Mucosa of rectum (tissue), 2 donors: Measurements from ENCODE around the gene MMP11.

Source experiments
- H3K27ac ChIP-seq, 2 donors: one replicate each; pipeline ENCODE4 v1.7.0; 2013; ENCODE audit warnings: inconsistent platforms in 2 of 2, low read depth in 2 of 2, low read length in 2 of 2
- H3K27me3 ChIP-seq, 2 donors: one replicate each; pipeline ENCODE4 v1.7.0; 2013; ENCODE audit warnings: low read length in 2 of 2; ENCODE audit not compliant: control insufficient read depth in 2 of 2, insufficient read depth in 2 of 2
- H3K36me3 ChIP-seq, 2 donors: one replicate each; pipeline ENCODE4 v1.7.0; 2013; ENCODE audit warnings: low read length in 2 of 2; ENCODE audit not compliant: control insufficient read depth in 2 of 2, insufficient read depth in 2 of 2
- H3K4me1 ChIP-seq, 2 donors: one replicate each; pipeline ENCODE4 v1.7.0; 2013; ENCODE audit warnings: low read length in 2 of 2, mild to moderate bottlenecking in 1 of 2; ENCODE audit not compliant: control insufficient read depth in 2 of 2, insufficient read depth in 2 of 2
- H3K4me3 ChIP-seq, 2 donors: one replicate each; pipeline ENCODE4 v1.7.0; 2013; ENCODE audit warnings: low read length in 2 of 2
- H3K9ac ChIP-seq, 2 donors: one replicate each; pipeline ENCODE4 v1.7.0; 2013; ENCODE audit warnings: low read length in 2 of 2, low read depth in 1 of 2, mild to moderate bottlenecking in 1 of 2
- H3K9me3 ChIP-seq, 2 donors: one replicate each; pipeline ENCODE4 v1.7.0; 2013; ENCODE audit warnings: low read length in 2 of 2; ENCODE audit not compliant: control insufficient read depth in 2 of 2
- donor health status: healthy.
- donor health status: Normal muscosa, but diverticular disease.

Gene MMP11

GRCh38 chr22:23750714-23751440 is 21.8 kb upstream of the MMP11 start, which contains the start of gene ZNF70:
ZNF70 (minus strand) TSS chr22:23751112; CDS start chr22:23745140, 5,972 bp downstream.
- no peaks in the 10 kb centered on the region for H3K27me3 ChIP-seq
- peak within 1 kb of the TSS; percentile 73 to 95 for H3K9ac ChIP-seq
- peak within 1 kb of the TSS; percentile 88 to 97 for H3K27ac ChIP-seq
- H3K4me3 ChIP-seq, result peak within 1 kb of the TSS; percentile 81 to 89
- no peaks in the 10 kb centered on the region for H3K36me3 ChIP-seq
- peaks cover 4 to 7% of the 10 kb centered on the region in 2 donors for H3K4me1 ChIP-seq
- no peaks in the 10 kb centered on the region for H3K9me3 ChIP-seq

DNA sequence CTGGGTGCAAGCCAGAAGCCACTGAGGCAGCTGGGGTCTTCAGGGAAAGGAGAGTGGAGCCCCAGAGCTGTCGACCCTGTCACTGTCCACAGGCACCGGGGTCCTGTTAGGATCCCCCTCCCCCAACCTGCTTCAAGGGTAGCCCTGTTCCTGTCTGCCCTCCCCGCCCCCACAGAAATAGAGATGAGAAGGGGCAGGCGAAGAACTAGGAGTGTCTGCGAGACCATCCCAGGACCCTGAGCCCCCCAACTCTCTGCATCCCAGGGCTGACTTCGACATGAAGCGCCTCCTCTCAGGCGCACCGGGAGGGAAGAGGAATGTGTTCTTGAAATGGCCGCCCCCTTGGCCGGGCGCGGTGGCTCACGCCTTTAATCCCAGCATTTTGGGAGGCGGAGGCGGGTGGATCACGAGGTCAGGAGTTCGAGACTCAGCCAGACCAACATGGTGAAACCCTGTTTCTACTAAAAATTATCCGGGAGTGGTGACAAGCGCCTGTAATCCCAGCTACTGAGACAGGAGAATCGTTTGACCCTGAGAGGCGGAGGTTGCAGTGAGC is 21.1 kb upstream of the MMP11 start:
- peak overlapping the region; percentile 72 to 95 for H3K9ac ChIP-seq
- peak overlapping the region; percentile 88 to 97 for H3K27ac ChIP-seq
- H3K36me3 ChIP-seq, result no peaks in the 10 kb centered on the region
- H3K9me3 ChIP-seq, result no peaks in the 10 kb centered on the region
- peak overlapping the region; percentile 81 to 89 for H3K4me3 ChIP-seq
- no peaks in the 10 kb centered on the region for H3K27me3 ChIP-seq
- peaks cover 4 to 7% of the 10 kb centered on the region in 2 donors for H3K4me1 ChIP-seq

DNA sequence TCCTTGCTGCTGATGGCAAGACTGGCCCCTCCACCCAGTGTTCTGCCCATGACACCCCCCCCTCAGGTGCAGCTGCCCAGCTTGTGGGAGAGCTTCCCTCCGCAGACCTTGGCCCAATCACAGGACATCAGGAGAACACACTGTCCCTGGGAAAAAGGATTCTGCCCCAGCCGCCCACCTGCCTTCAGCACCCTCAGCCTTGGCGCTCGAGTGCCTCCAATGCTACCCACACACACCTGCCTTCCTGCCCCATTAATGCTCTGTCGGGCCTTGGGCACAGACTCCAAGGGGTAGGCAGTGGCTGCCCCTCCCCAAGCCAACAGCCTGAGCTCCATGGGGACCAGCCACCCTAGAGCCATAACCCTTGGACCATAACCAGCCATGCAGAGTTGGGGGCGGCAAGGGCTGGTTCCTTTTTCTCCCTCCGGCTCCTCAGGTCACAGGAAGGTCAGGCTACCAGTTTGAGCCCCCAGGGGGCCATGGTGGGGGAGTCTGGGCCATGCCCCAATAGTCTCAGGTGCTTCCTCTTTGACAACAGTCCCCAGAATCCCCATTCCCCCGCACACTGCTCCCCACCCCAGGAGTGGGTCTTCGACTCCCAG is 20.5 kb upstream of the MMP11 start:
- peak overlapping the region; percentile 81 to 89 for H3K4me3 ChIP-seq
- peaks cover 4 to 7% of the 10 kb centered on the region in 2 donors for H3K4me1 ChIP-seq
- H3K27ac ChIP-seq, result peak overlapping the region in 1 of 2 donors; percentile 88
- H3K27me3 ChIP-seq, result no peaks in the 10 kb centered on the region
- peak overlapping the region in 1 of 2 donors; percentile 95 for H3K9ac ChIP-seq
- H3K9me3 ChIP-seq, result no peaks in the 10 kb centered on the region
- no peaks in the 10 kb centered on the region for H3K36me3 ChIP-seq

GRCh38 chr22:23752750-23753149 is 19.9 kb upstream of the MMP11 start:
- Histone ChIP-seq H3K9ac (no peak overlapping the region), H3K27me3 (no peaks in the 10 kb centered on the region), H3K36me3 (no peaks in the 10 kb centered on the region), H3K9me3 (no peaks in the 10 kb centered on the region), H3K27ac (no peak overlapping the region), H3K4me1 (peaks cover 4 to 7% of the 10 kb centered on the region in 2 donors), H3K4me3 (peak overlapping the region in 1 of 2 donors; percentile 13)

- H3K4me1 ChIP-seq, result peaks cover 4 to 7% of the 10 kb centered on the region in 2 donors
- H3K27me3 ChIP-seq, result no peaks in the 10 kb centered on the region
- H3K9me3 ChIP-seq, result no peaks in the 10 kb centered on the region
- H3K4me3 ChIP-seq, result peak overlapping the region in 1 of 2 donors; percentile 13
- no peaks in the 10 kb centered on the region for H3K36me3 ChIP-seq
- no peak overlapping the region for H3K9ac ChIP-seq
- H3K27ac ChIP-seq, result no peak overlapping the region
Observed at GRCh38 chr22:23753385-23753784, 19.3 kb upstream of the MMP11 start.

DNA sequence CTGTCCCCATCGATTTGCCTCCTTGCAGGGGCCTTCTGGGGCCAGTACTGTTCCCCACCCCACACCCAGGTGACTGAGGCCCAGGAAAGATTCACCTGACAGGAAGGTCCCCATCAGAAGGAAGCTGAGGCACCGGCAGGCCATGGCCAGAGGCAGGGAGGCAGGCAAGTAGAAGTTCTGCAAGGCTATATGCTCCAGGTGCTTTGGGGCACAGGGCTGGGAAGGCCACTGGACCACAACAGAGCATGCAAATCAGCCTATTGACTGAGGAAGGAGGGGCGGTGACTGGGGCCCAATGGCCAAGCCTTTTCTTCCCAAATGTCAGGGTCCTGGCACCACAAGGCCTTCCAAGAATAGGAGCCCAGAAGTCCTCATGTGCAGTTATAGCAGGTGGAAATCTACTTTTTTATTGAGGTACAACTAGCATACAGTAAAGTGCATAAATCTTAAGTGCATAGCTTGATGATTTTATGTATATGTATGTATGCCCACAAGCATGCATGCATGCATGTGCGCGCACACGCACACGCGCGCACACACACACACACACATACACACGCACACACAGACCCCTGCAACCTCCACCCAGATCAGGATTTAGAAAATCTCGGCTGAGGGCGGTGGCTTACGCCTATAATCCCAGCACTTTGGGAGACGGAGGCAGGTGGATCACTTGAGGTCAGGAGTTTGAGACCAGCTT is 18.3 kb upstream of the MMP11 start, which contains the start of gene VPREB3:
TSS of gene VPREB3 (minus strand) at position 206 of the 700 bp plus-strand sequence. CDS start at position 144, 62 bp downstream.
- no peak within 1 kb of the TSS for H3K27ac ChIP-seq
- H3K4me1 ChIP-seq, result peaks cover 4 to 7% of the 10 kb centered on the region in 2 donors

DNA sequence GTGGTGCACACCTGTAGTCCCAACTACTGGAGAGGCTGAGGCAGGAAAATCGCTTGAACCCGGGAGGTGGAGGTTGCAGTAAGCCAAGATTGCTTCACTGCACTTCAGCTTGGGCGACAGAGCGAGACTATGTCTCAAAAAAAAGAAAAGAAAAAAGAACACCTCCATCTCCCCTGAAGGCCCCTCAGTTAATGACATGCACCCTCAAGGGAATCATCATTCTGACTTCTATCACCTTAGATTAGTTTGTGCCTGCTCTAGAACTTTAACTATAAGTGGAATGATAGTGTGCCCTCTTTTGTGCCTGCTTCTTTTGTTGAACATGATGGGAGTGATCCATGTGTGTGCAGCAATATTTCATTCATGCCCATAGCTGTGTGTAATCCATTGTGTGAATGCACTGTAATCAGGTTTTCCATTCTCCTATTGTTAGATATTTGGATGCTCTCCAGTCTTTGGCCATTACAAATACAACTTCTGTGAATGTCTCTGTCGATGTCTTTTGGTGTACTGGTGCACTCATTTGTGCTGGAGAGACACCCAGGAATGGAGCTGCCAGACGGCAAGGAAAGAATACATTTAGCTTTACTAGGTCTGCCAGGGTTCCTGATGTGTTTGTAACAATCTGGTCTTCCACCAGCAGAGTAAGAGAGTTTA is 17.5 kb upstream of the MMP11 start:
- Histone ChIP-seq H3K9me3 (no peaks in the 10 kb centered on the region), H3K27ac (no peak overlapping the region), H3K4me3 (no peak overlapping the region), H3K9ac (no peak overlapping the region), H3K4me1 (peaks cover 1 to 7% of the 10 kb centered on the region in 2 donors), H3K27me3 (no peaks in the 10 kb centered on the region), H3K36me3 (no peaks in the 10 kb centered on the region)

More for the DNA sequence above, 18.3 kb upstream of the MMP11 start, which contains the start of gene VPREB3:
- no peaks in the 10 kb centered on the region for H3K36me3 ChIP-seq
- H3K27me3 ChIP-seq, result no peaks in the 10 kb centered on the region
- peak within 1 kb of the TSS in 1 of 2 donors; percentile 13 for H3K4me3 ChIP-seq
- H3K9me3 ChIP-seq, result no peaks in the 10 kb centered on the region
- H3K9ac ChIP-seq, result no peak within 1 kb of the TSS

GRCh38 chr22:23755711-23756110 is 16.9 kb upstream of the MMP11 start:
- no peaks in the 10 kb centered on the region for H3K27me3 ChIP-seq
- no peaks in the 10 kb centered on the region for H3K9me3 ChIP-seq
- no peak overlapping the region for H3K9ac ChIP-seq
- no peak overlapping the region for H3K27ac ChIP-seq
- H3K36me3 ChIP-seq, result no peaks in the 10 kb centered on the region
- peaks cover 0 to 2% of the 10 kb centered on the region in 2 donors for H3K4me1 ChIP-seq
- H3K4me3 ChIP-seq, result no peak overlapping the region

DNA sequence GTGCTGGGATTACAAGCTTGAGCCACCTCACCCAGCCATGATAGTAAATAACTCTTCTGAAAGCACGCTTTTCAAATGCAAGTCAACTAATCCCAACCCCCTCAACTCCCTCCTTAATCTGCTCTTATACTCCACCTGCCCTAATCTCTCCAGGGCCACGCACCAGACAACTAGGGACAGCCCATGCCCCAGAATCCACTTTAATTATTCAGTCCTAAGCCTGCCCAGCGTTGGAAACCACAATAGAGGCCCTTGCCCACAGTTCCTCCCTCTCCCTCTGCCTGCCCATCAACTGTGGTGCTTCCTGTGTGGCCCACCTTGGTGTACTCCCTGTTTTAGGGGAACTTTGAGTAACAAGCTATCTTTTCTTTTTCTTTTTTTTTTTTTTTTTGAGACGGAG is 15.8 kb upstream of the MMP11 start:
- H3K27ac ChIP-seq, result no peak overlapping the region
- no peaks in the 10 kb centered on the region for H3K27me3 ChIP-seq
- no peak overlapping the region for H3K4me3 ChIP-seq
- H3K9ac ChIP-seq, result no peak overlapping the region
- H3K4me1 ChIP-seq, result no peaks in the 10 kb centered on the region
- no peaks in the 10 kb centered on the region for H3K36me3 ChIP-seq
- no peaks in the 10 kb centered on the region for H3K9me3 ChIP-seq
